Neural cell (in vitro differentiated cells): Measurements from ENCODE around the gene CLSTN2. TPM values are rescaled to one million over a fixed set of nuclear protein-coding genes. Genes with fewer than 3 reads are reported as not detected.

ENCODE experiments used
- H2AFZ ChIP-seq: fragments of 200-600, 300-800 bp; sonication (generic), shearing (Covaris generic); 2 replicates; pipeline ENCODE4 v1.6.0; 2014; ENCODE audit warnings: low read depth, mild to moderate bottlenecking, antibody characterized with exemption, low read length, moderate library complexity
- H3F3A ChIP-seq: fragments of 200-600 bp; shearing (Covaris generic); 2 replicates; pipeline ENCODE4 v1.6.1; 2016; ENCODE audit warnings: mild to moderate bottlenecking, moderate library complexity, mixed read lengths, antibody characterized with exemption, low read length; ENCODE audit not compliant: insufficient read depth, poor library complexity, severe bottlenecking
- H3K27ac ChIP-seq: fragments of 200-600, 300-800 bp; sonication (generic), shearing (Covaris generic); 2 replicates; pipeline ENCODE4 v1.5.1; 2014; ENCODE audit warnings: mild to moderate bottlenecking, low read length, moderate library complexity
- H3K27me3 ChIP-seq: fragments of 300-800, 200-600 bp; sonication (generic), shearing (Covaris generic); 2 replicates; pipeline ENCODE4 v1.6.0; 2014; ENCODE audit warnings: mild to moderate bottlenecking, low read depth, low read length, moderate library complexity; ENCODE audit not compliant: insufficient read depth
- H3K36me3 ChIP-seq: fragments of 300-800, 200-600 bp; sonication (generic), shearing (Covaris generic); 2 replicates; pipeline ENCODE4 v1.5.1; 2014; ENCODE audit warnings: mild to moderate bottlenecking, antibody characterized with exemption, low read length, moderate library complexity; ENCODE audit not compliant: insufficient read depth
- H3K4me2 ChIP-seq: fragments of 300-800, 200-600 bp; sonication (generic), shearing (Covaris generic); 2 replicates; pipeline ENCODE4 v1.6.0; 2014; ENCODE audit warnings: mild to moderate bottlenecking, low read length
- H3K4me3 ChIP-seq: fragments of 300-800, 200-600 bp; sonication (generic), shearing (Covaris generic); 2 replicates; pipeline ENCODE4 v1.5.1; 2014; ENCODE audit warnings: mild to moderate bottlenecking, low read length, moderate library complexity
- H3K79me2 ChIP-seq: fragments of 200-600 bp; shearing (Covaris generic); replicated peaks from 2 replicates; pipeline ENCODE4 v1.6.0; 2014; ENCODE audit warnings: mild to moderate bottlenecking, low read length, moderate library complexity; ENCODE audit not compliant: insufficient read depth
- H3K9ac ChIP-seq: fragments of 300-800, 200-600 bp; sonication (generic), shearing (Covaris generic); 2 replicates; pipeline ENCODE4 v1.6.1; 2016; ENCODE audit warnings: mild to moderate bottlenecking, low read length, mixed read lengths
- H3K9me2 ChIP-seq: fragments of 200-600 bp; shearing (Covaris generic); 2 replicates; pipeline ENCODE4 v1.6.1; 2016; ENCODE audit warnings: mild to moderate bottlenecking, low read length, mixed read lengths; ENCODE audit not compliant: insufficient read depth
- H3K9me3 ChIP-seq: fragments of 200-600, 300-800 bp; sonication (generic), shearing (Covaris generic); 2 replicates; pipeline ENCODE4 v1.6.1; 2016; ENCODE audit warnings: mild to moderate bottlenecking, mixed run types, low read length, moderate library complexity, mixed read lengths
- H4K20me1 ChIP-seq: fragments of 200-600 bp; shearing (Covaris generic); 2 replicates; pipeline ENCODE4 v1.6.1; 2016; ENCODE audit warnings: mild to moderate bottlenecking, mixed run types; ENCODE audit not compliant: insufficient read depth
- CTCF ChIP-seq: fragments of 450-650 bp; IDR thresholded peaks from 2 replicates; pipeline ENCODE4 v1.5.1; 2014; ENCODE audit warnings: antibody characterized with exemption, mild to moderate bottlenecking, moderate library complexity; ENCODE audit not compliant: poor library complexity, severe bottlenecking
- EP300 ChIP-seq: fragments of 450-650 bp; conservative IDR thresholded peaks from 2 replicates; pipeline ENCODE4 v1.6.1; 2014; ENCODE audit warnings: antibody characterized with exemption, mild to moderate bottlenecking, moderate library complexity; ENCODE audit not compliant: poor library complexity, severe bottlenecking
- EZH2 ChIP-seq: fragments of 200-600, 300-800 bp; shearing (Covaris generic), sonication (generic); IDR thresholded peaks from 2 replicates; pipeline ENCODE4 v1.6.1; 2014; ENCODE audit warnings: antibody characterized with exemption, low read length, borderline replicate concordance, mild to moderate bottlenecking; ENCODE audit not compliant: insufficient read depth, poor library complexity, severe bottlenecking
- MXI1 ChIP-seq: fragments of 450-650 bp; conservative IDR thresholded peaks from 2 replicates; pipeline ENCODE4 v1.6.1; 2014; ENCODE audit warnings: antibody characterized with exemption, mild to moderate bottlenecking; ENCODE audit not compliant: poor library complexity, severe bottlenecking
- POLR2AphosphoS5 ChIP-seq: IDR thresholded peaks from 2 replicates; pipeline ENCODE4 v1.6.1; 2012
- RAD21 ChIP-seq: fragments of 450-650 bp; conservative IDR thresholded peaks from 2 replicates; pipeline ENCODE4 v1.6.1; 2014; ENCODE audit warnings: antibody characterized with exemption, mild to moderate bottlenecking, moderate library complexity
- REST ChIP-seq: IDR thresholded peaks from 2 replicates; pipeline ENCODE4 v1.6.1; 2012; ENCODE audit warnings: borderline replicate concordance
- SMC3 ChIP-seq: fragments of 450-650 bp; conservative IDR thresholded peaks from 2 replicates; pipeline ENCODE4 v1.6.1; 2014; ENCODE audit warnings: antibody characterized with exemption, mild to moderate bottlenecking, moderate library complexity; ENCODE audit not compliant: poor library complexity
- TAF1 ChIP-seq: IDR thresholded peaks from 2 replicates; pipeline ENCODE4 v1.6.1; 2012; ENCODE audit warnings: low read depth
- polyA plus RNA-seq: library from polyadenylated mRNA; depleted of rRNA; stranded (reverse); fragments of >200 nt; gene quantifications from 2 replicates; pipeline ENCODE4 v1.2.3, GENCODE V29; 2014

Gene CLSTN2
- polyA plus RNA-seq, 1 donor from 2014 or later = 10.7 TPM

GRCh38 chr3:140387244-140387643, 452.3 kb downstream of the CLSTN2 start (continued):
- TF ChIP-seq CTCF = no peak
- no peak for TF ChIP-seq SMC3

GRCh38 chr3:140388202-140388922, 453.4 kb downstream of the CLSTN2 start:
- Histone ChIP-seq H3K27ac (no peak overlapping the region), H3K4me2 (no peak overlapping the region), H3K9ac (no peak overlapping the region), H3F3A (no peaks in the 10 kb centered on the region), H3K27me3 (no peaks in the 10 kb centered on the region), H3K9me2 (no peaks in the 10 kb centered on the region), H3K36me3 (no peaks in the 10 kb centered on the region), H2AFZ (no peak overlapping the region), H3K79me2 (no peaks in the 10 kb centered on the region), H4K20me1 (no peaks in the 10 kb centered on the region), H3K4me3 (no peak overlapping the region), H3K9me3 (no peaks in the 10 kb centered on the region)
- TF ChIP-seq SMC3 = no peak
- TF ChIP-seq RAD21 = no peak
- TF ChIP-seq REST = no peak
- TF ChIP-seq EZH2 = no peak
- no peak for TF ChIP-seq POLR2AphosphoS5
- no peak for TF ChIP-seq EP300

- Histone ChIP-seq H3K36me3 (no peaks in the 10 kb centered on the region), H3K4me2 (no peak overlapping the region), H3F3A (no peaks in the 10 kb centered on the region), H3K9me3 (no peaks in the 10 kb centered on the region), H3K4me3 (no peak overlapping the region), H3K27me3 (no peaks in the 10 kb centered on the region), H4K20me1 (no peaks in the 10 kb centered on the region), H2AFZ (no peak overlapping the region), H3K27ac (no peak overlapping the region), H3K79me2 (no peaks in the 10 kb centered on the region), H3K9me2 (no peaks in the 10 kb centered on the region), H3K9ac (no peak overlapping the region)
- TF ChIP-seq RAD21 = no peak
- TF ChIP-seq EP300 = no peak
- TF ChIP-seq EZH2 = no peak
- TF ChIP-seq POLR2AphosphoS5 = no peak
- TF ChIP-seq TAF1 = no peak
- no peak for TF ChIP-seq MXI1
- TF ChIP-seq CTCF = no peak
- no peak for TF ChIP-seq SMC3
- no peak for TF ChIP-seq REST
Observed at GRCh38 chr3:140391061-140391460, 456.1 kb downstream of the CLSTN2 start.
